C4-2B (cell line): ENCODE measurements around the gene RPRD1B.

Source experiments
- ZFX ChIP-seq: fragments of 450-650 bp; IDR thresholded peaks from 2 replicates; pipeline ENCODE4 v1.6.1; 2017
- TF ChIP-seq, protein P1 (sequence below): fragments of 450-650 bp; conservative IDR thresholded peaks from 2 replicates; pipeline ENCODE4 v1.5.1; 2017; ENCODE audit warnings: mild to moderate bottlenecking

DNA sequence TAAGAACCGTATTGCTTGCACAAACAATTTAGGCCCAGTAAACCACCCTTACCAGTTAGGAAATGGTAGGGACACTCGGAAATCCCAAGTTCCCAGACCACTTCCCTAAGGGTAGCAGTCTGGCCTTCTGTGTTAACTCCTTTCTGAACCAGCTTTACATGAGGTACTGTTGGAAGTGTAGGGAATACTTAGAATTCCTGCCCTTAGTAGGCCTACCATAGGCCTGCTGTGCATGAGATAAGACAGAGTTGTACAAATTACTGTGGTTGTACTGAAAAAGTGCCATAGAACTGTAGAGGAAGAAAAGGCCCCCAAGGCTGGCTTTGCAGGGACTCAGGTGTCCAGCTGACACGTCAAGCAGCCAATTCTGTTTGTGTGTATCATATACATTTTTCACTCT, 11.1 kb downstream of the RPRD1B start:
- TF ChIP-seq, protein P1, sequence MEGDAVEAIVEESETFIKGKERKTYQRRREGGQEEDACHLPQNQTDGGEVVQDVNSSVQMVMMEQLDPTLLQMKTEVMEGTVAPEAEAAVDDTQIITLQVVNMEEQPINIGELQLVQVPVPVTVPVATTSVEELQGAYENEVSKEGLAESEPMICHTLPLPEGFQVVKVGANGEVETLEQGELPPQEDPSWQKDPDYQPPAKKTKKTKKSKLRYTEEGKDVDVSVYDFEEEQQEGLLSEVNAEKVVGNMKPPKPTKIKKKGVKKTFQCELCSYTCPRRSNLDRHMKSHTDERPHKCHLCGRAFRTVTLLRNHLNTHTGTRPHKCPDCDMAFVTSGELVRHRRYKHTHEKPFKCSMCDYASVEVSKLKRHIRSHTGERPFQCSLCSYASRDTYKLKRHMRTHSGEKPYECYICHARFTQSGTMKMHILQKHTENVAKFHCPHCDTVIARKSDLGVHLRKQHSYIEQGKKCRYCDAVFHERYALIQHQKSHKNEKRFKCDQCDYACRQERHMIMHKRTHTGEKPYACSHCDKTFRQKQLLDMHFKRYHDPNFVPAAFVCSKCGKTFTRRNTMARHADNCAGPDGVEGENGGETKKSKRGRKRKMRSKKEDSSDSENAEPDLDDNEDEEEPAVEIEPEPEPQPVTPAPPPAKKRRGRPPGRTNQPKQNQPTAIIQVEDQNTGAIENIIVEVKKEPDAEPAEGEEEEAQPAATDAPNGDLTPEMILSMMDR, result no peak
- no peak for TF ChIP-seq ZFX
